HG02885 (cell line): ENCODE results near the gene GRHL1.

ENCODE experiments used
- ATAC-seq: cut with Tn5 transposase; IDR thresholded peaks from one replicate; pipeline ENCODE4 v1.9.1; 2021; ENCODE audit warnings: mild to moderate bottlenecking; ENCODE audit not compliant: unreplicated experiment, poor library complexity

Gene GRHL1

DNA sequence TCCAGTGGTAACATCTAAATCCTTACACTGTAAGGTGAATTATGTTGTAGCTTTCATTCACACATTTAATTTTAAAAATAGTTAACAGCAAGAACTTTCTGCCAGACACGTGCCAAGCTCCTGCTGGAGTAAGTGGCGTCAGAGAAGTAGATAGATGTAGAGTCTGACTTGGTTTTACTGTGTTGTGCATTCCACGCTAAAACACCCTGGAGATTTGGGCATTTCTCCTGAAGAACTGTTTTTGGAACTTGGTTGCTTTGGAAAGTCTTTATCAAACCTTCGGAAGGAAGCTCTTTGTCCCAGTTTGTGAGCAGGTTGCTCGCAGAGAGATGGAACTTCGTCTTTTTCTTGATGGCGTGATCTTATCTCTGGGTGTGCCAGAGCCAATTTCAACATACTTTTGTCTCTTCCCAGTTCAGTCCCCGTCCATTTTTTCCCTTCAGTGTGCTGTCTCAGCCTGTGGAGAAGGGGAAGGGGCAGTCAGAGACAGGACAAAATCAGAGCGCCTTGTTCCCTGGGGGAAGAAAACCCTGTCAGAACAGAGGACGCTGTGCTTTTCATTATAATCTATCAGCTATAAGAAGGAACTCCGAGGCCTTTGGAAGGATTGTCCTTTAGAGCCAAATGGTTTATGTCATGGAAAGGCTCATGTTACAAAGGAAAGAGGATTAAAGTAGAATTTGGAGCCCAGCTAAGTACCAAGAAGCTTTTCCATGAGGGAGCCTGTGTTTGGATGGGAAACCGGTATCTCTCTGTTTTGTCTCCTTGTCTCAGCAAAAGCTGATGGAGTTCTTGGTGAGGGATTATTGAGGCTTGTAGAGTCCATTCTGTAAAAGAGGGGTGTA is 18.9 kb downstream of the GRHL1 start:
- ATAC-seq, result no peak

- no peak for ATAC-seq
Observed at GRCh38 chr2:9971105-9971818, 19.8 kb downstream of the GRHL1 start.

DNA sequence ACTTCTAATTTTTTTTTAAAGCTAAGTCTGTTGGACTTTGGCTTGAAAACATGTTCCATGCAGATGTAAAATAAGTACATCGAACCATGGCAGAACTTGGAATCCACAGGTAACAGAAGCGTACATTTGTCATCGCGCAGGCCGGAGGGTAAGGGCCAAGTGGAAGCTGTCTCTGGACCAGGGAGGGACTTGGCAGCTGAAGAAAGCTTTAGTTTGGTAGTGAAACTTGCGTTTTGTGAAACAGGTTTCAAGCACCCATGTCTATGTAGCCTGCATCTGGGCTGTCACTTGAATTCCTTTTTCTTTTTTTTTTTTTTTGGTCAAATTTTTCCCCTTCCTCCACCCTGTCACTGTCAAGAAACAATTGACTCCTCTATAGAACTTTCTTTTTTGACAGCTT is 20.4 kb downstream of the GRHL1 start:
- ATAC-seq, result no peak

DNA sequence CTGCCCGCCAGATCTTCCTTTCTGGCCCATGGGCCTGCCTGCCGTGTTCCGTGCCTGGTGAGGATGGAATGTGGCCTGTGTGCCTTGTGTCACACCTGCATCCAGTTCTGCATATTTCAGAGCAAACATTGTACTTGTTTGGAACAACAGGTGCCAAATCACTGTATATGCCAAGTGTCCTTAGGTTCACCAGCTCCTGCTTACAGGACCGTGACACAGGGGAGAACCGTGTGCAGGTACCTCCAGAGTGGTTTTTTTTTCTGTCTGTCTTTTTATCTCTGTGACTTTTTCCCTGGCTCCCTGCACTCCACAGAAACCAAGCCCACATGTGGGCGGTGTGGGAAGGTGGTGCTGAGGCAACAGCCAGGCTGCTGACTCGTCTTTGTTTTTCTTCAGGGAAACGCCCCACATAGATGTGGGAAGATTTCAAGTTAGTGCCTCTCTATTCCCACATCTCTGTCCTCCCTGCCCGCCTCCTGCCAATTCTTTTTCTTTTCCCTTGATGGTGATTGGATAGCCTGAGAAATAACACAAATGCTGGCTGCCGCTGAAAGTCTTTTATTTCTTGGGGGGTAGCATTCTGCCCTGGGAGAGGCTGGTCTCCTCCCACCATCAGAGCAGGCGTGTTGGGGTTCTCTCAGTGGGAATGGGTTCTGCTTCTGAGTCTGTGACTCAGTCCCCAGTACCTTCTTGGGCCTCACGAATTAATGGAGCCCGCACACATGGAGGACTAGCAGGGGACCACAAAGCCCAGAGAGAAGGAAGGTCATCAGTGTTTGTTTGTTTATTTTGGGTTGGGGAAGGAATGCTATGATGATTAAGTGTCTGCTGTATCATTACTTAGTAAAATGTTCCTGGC is 21.4 kb downstream of the GRHL1 start:
- ATAC-seq, result no peak

DNA sequence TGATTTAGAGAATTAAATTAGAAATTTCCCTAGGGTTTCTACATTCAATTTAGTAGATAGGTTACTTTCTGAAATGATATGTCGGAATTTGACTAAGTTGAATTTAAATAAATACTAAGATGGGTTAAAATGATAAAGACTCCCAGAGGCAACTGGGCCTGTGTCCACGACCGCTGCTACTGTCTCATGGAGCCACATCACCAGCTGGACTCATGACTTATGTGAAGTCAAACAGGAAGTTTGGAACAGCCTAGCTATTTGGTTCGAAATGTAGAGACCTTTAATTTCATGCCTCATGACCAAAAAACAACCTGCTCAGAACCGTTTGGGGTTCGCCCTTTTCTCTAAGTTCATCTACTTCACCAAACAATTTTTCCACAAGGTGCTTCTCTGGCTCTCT is 22.2 kb downstream of the GRHL1 start:
- no peak for ATAC-seq

GRCh38 chr2:9974343-9974742 is 22.9 kb downstream of the GRHL1 start:
- no peak for ATAC-seq

DNA sequence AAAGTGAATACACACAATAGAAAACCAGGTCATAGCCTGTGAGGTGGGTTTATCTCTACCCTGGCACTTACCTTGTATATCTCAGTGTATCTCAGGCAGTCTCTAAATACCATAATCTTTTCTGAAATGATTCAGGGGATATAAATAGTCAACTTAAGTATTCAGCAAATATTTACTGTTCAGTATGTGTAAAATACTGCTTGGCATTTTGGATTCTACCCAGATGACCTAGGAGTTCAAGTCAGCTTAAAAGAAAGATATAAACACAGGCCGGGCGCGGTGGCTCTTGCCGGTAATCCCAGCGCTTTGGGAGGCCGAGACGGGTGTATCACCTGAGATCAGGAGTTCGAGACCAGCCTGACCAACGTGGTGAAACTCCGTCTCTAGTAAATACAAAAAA is 23.8 kb downstream of the GRHL1 start:
- ATAC-seq, result no peak

DNA sequence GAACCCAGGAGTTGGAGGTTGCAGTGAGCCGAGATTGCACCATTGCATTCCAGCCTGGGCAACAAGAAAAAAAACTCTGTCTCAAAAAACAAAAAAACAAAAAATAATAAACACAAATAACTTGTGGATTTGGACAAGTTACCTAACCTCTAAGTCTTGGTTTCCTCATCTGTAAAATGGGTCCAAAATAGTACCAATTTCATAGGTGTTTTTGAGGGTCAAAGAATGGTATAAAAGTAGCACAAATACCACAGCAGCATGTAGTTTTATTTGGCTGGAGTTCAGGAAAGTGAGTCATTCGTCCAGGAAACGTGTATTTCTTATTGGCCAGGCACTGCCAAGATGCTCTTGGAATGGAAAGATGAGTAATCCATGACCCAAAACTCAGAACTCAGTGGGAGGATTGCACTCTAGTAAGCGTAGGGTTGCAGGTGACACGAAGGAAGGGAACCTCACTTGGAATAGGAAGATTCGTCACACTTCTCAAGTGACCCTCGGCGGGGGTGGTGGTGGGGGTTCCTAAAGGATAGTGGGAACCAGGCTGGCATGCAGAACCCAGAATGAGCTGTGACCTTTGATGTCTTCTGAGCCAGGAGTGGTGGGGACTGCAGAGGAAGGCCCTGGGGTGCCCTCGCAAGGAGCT is 24.4 kb downstream of the GRHL1 start:
- ATAC-seq, result no peak

- no peak for ATAC-seq
Observed at GRCh38 chr2:9979977-9980376, 28.5 kb downstream of the GRHL1 start.

- no peak for ATAC-seq
Observed at GRCh38 chr2:9980520-9980919, 29.0 kb downstream of the GRHL1 start.

- ATAC-seq, result no peak
Observed at GRCh38 chr2:9981655-9982054, 30.2 kb downstream of the GRHL1 start.

GRCh38 chr2:9982248-9982647 is 30.8 kb downstream of the GRHL1 start:
- no peak for ATAC-seq

DNA sequence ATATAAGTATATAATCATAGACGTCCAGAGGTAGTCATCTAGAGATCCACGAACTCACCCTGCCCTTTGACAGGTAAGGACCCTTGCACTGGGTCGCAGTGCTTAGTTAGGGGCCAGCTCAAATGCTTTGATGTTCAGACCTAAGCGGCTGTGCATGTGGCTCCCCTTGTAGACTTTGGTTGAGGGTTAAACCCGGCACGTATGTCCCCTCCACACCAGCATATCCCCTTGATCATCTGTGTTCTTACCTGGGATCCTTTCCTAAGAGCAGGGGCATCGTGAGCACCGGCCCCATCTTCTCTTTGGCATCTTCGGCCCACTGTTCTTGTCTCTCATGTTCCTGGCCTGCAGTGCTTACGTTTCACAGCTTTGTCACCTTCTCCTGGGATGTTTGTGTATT is 31.4 kb downstream of the GRHL1 start:
- ATAC-seq, result no peak

DNA sequence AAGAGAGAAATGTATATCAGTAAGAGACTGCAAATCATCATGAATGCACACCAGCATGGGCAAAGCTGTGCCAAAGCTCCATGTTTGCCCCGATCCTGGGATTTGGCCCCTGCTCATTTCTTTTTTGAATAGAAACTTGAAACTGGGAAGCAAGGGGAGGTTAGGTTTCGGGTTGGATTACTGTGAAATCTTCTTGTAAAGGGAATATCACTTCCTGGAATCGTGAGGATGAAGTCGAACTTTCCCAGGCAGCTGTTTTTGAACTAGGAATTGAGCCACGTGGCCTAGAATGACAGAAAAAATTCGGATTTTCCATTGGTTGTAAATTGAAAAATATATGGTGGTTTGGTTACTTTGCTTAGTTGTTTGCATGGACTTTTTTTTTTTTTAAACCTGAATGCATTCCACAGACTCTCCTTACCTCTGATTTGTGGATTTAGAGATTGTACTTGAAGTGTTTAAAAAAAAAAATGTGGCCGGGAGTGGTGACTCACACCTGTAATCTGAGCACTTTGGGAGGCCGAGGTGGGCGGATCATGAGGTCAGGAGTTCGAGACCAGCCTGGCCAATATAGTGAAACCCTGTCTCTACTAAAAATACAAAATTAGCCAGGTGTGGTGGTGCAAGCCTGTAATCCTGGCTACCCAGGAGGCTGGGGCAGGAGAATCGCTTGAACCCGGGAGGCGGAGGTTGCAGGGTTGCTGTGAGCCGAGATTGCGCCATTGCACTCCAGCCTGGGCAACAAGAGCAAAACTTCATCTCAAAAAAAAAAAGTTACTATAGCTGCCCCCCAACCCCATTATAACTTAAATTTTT is 32.1 kb downstream of the GRHL1 start:
- ATAC-seq, result no peak

DNA sequence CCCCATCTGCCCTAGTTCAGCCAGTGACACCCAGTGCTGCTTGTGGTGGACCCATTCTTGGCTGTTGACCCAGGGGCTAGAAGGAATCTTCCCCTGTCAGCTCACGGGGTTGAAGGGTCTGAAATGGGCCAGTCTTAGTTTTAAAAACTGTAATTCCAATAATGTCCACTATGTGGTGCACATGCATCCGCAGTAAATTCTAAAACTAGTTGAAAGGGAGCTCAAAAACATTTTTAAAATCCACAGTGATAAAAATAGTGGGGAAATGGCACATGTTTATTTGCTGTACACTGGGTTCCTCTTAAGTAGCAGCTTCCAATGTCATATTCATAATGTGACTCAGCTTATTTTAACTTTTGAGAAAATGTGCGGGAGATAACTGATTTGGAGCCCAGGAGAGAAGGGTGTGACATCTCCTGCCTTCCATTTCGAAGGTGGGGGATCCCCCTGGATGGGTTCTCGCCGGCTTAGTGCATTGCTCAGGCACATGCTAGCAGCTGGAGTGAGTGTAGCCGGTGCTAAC is 32.8 kb downstream of the GRHL1 start:
- ATAC-seq, result no peak

DNA sequence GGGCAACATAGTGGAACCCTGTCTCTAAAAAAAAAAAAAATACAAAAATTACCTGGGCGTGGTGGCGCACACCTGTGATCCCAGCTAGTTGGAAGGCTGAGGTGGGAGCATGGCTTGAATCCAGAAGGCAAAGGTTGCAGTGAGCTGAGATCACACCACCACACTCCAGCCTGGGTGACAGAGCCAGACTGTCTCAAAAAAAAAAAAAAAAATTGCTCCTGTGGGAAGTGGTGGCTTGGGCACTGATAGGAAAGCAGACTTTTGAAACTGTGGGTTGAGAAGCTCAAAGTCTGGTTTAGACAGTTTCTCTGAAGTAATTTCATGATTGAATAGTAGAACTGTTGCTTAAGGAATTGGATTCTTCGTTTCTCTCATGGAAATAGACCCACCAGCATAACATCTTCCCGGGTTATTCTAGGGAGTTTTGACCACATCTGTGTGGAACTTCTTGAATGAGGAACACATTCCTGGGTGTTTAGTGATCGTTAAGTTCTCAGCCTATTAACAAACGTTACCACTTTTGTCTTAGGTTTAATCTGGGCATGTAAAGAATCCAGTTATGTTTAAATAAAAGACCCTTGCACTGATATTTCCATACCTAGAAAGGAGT is 33.5 kb downstream of the GRHL1 start:
- ATAC-seq, result no peak

GRCh38 chr2:9985531-9986328 is 34.2 kb downstream of the GRHL1 start:
- no peak for ATAC-seq

DNA sequence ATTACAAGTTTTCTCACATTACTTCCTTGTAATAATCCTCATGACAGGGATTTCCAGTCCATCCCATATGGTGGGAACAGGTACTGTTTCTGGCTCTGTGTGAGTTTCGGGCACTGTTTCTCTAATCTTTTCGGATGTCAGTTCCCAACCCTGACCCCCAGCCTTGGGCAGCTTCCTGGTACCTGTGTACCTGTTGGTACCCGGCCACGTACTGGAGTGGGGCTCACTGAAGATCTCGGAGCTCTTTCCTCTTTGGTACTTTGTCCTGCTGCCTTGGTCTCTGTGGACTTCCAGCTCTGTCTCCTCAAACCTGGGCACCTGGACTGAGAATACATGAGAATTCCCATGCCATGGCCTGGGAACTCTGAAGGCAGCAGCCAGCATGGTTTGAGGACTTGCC is 36.8 kb downstream of the GRHL1 start:
- no peak for ATAC-seq
